Transverse colon (tissue), 4 donors: Measurements from ENCODE around the gene HPSE2. TPM values are rescaled to one million over a fixed set of nuclear protein-coding genes. Genes with fewer than 3 reads are reported as not detected.

ENCODE experiments used
- DNase-seq: peaks from one replicate; pipeline ENCODE4 v3.0.0-alpha.2; 2019
- H3K27ac ChIP-seq, 4 donors: fragments of 200-600 bp; sonication (generic); 2 replicates each; pipeline ENCODE4 v1.5.1; 2016 to 2018; ENCODE audit warnings: inconsistent platforms in 4 of 4
- H3K27me3 ChIP-seq: fragments of 200-600 bp; sonication (generic); 2 replicates; pipeline ENCODE4 v1.5.1; 2017; ENCODE audit warnings: inconsistent platforms
- H3K36me3 ChIP-seq, 4 donors: fragments of 200-600 bp; sonication (generic); 2 replicates each; pipeline ENCODE4 v1.5.1; 2017 to 2019; ENCODE audit warnings: inconsistent platforms in 4 of 4
- H3K4me1 ChIP-seq, 4 donors: fragments of 200-600 bp; sonication (generic); 2 replicates each; pipeline ENCODE4 v1.5.1; 2017 to 2020; ENCODE audit warnings: inconsistent platforms in 4 of 4
- H3K4me3 ChIP-seq, 4 donors: fragments of 200-600 bp; sonication (generic); 1 replicate in 1 of 4; 2 replicates in 3 of 4; pipeline versions ENCODE4 v1.5.1 to v1.6.1; 2017 to 2019; ENCODE audit warnings: inconsistent platforms in 4 of 4
- H3K9me3 ChIP-seq, 2 donors: fragments of 200-600 bp; sonication (generic); 2 replicates each; pipeline ENCODE4 v1.5.1; 2017 to 2019; ENCODE audit warnings: inconsistent platforms in 2 of 2
- EP300 ChIP-seq: sonication (generic); formaldehyde crosslinking; IDR thresholded peaks from one replicate; pipeline ENCODE4 v1.6.1; 2017; ENCODE audit warnings: antibody characterized with exemption, low read depth
- POLR2A ChIP-seq: fragments of 450-650 bp; IDR thresholded peaks from one replicate; pipeline ENCODE4 v1.6.1; 2016; ENCODE audit warnings: antibody characterized with exemption, mild to moderate bottlenecking, moderate library complexity
- POLR2AphosphoS5 ChIP-seq, 3 donors: sonication (generic); formaldehyde crosslinking; IDR thresholded peaks; one replicate each; pipeline ENCODE4 v1.6.1; 2016; ENCODE audit warnings: antibody characterized with exemption in 3 of 3
- WGBS, 2 donors: methylation state at CpG; one replicate each; pipeline ENCODE4 v1.1.5; 2018; ENCODE audit warnings: low coverage in 1 of 2; 5-methylcytosine and 5-hydroxymethylcytosine counted together
- in situ Hi-C, 4 donors: fragments of 200-750 bp; cut with MboI; loops; one replicate each; pipeline versions ENCODE4 v1.15.0 to v1.15.1; 2017; ENCODE audit warnings: low sequenced_read_pairs in 3 of 4, low pct_ligation_motif_present in 1 of 4, low pct_unique_long_range_greater_than_20kb in 1 of 4
- intact Hi-C: fragments of 100-400 bp; cut with DNase I; formaldehyde crosslinking; loops from one replicate; pipeline ENCODE4 v1.15.1; 2023; ENCODE audit warnings: low total_unique reads
- total RNA-seq, 4 donors: library from RNA; depleted of rRNA; stranded (reverse); fragments of >200 nt; gene quantifications; one replicate each; pipeline ENCODE4 v1.1.0, GENCODE V29; 2016
- TF ChIP-seq, protein P1 (sequence below), 5 experiments: fragments of 200-600 bp in 3 of 5; fragments of 450-650 bp in 2 of 5; sonication (generic) in 3 of 5; IDR thresholded peaks; 1 replicate in 2 of 5; 2 replicates in 3 of 5; pipeline ENCODE4 v1.5.1; 2016 to 2017; ENCODE audit warnings: antibody characterized with exemption in 5 of 5, inconsistent platforms in 3 of 5, mild to moderate bottlenecking in 2 of 5, moderate library complexity in 1 of 5

The HPSE2 gene
- total RNA-seq, 4 donors from 2014 or later, result 2.2 to 3.0 TPM; not detected in 2

DNA sequence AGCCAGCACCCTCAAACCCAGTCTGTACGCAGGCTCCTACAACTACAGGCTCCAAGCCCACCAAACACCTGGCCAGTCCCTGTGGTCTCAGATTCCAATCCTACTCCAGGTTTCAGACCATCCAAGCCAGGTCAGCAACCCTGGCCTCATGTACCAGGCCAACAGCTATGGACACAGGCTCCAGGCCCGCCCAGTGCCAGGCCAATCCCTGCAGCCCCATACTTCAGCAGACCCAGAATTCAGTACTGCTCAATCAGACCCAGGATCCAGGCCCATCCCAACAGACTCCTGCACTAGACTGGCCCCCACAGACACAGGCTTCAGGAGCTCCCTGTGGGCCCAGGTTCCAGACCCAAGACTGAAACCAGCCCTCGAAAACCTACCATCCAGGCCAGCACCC is 32.3 kb downstream of the HPSE2 start:
- Histone ChIP-seq H3K4me1 (no peaks in the 10 kb centered on the region), H3K27me3 (no peaks in the 10 kb centered on the region), H3K4me3 (no peak overlapping the region), H3K27ac (no peak overlapping the region), H3K9me3 (no peaks in the 10 kb centered on the region), H3K36me3 (no peaks in the 10 kb centered on the region)
- DNase-seq, result no peak
- 84% methylated on average over 3 of the region's 3 CpGs; no CpG with 5 or more reads in 1 of the 2 donors for WGBS, 2 donors
- intact Hi-C loops (no loop called here), in situ Hi-C loops (no loop called here)
- TF ChIP-seq POLR2AphosphoS5 (IDR thresholded peaks at IDR 0.05) (no peak), EP300 (no peak), POLR2A (no peak)
- TF ChIP-seq, protein P1, sequence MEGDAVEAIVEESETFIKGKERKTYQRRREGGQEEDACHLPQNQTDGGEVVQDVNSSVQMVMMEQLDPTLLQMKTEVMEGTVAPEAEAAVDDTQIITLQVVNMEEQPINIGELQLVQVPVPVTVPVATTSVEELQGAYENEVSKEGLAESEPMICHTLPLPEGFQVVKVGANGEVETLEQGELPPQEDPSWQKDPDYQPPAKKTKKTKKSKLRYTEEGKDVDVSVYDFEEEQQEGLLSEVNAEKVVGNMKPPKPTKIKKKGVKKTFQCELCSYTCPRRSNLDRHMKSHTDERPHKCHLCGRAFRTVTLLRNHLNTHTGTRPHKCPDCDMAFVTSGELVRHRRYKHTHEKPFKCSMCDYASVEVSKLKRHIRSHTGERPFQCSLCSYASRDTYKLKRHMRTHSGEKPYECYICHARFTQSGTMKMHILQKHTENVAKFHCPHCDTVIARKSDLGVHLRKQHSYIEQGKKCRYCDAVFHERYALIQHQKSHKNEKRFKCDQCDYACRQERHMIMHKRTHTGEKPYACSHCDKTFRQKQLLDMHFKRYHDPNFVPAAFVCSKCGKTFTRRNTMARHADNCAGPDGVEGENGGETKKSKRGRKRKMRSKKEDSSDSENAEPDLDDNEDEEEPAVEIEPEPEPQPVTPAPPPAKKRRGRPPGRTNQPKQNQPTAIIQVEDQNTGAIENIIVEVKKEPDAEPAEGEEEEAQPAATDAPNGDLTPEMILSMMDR (IDR thresholded peaks at IDR 0.05), result no peak

- Histone ChIP-seq H3K36me3 (no peaks in the 10 kb centered on the region), H3K9me3 (no peaks in the 10 kb centered on the region), H3K27me3 (peaks cover 3% of the 10 kb centered on the region), H3K4me3 (no peak overlapping the region), H3K27ac (no peak overlapping the region), H3K4me1 (no peaks in the 10 kb centered on the region)
- intact Hi-C loops (loop anchor here (10.0 kb wide), 1 partner anchor 708 kb away; no protein-coding TSS in a partner anchor), in situ Hi-C loops (no loop called here)
- TF ChIP-seq POLR2AphosphoS5 (IDR thresholded peaks at IDR 0.05), result no peak
- TF ChIP-seq, protein P1 (IDR thresholded peaks at IDR 0.05), result no peak
- TF ChIP-seq POLR2A, result no peak
- no peak for TF ChIP-seq EP300
- WGBS, 2 donors, result 87 to 88% methylated on average over 1 of the region's 1 CpG
- no peak for DNase-seq
Measured at GRCh38 chr10:99172950-99173349, 62.7 kb downstream of the HPSE2 start.

- H3K9me3 ChIP-seq, result no peaks in the 10 kb centered on the region
- no peaks in the 10 kb centered on the region for H3K4me1 ChIP-seq
- no peak overlapping the region for H3K4me3 ChIP-seq
- TF ChIP-seq POLR2AphosphoS5 (IDR thresholded peaks at IDR 0.05) (no peak), EP300 (no peak), POLR2A (no peak)
- TF ChIP-seq, protein P1 (IDR thresholded peaks at IDR 0.05), result peak; percentile 34 to 65 (median 48)
- in situ Hi-C loops (no loop called here), intact Hi-C loops (loop anchor here (10.0 kb wide), 1 partner anchor 707 kb away; no protein-coding TSS in a partner anchor)
- H3K36me3 ChIP-seq, result no peaks in the 10 kb centered on the region
- H3K27me3 ChIP-seq, result peaks cover 3% of the 10 kb centered on the region
- peak; percentile 34 for DNase-seq
- 0 to 39% methylated on average over 2 to 5 of the region's 5 CpGs for WGBS, 2 donors
- no peak overlapping the region for H3K27ac ChIP-seq
Measured at GRCh38 chr10:99172128-99172738, 63.4 kb downstream of the HPSE2 start.

GRCh38 chr10:99170116-99170675 is 65.5 kb downstream of the HPSE2 start:
- no peak for DNase-seq
- 46 to 80% methylated on average over 1 to 2 of the region's 2 CpGs for WGBS, 2 donors
- intact Hi-C loops, result loop anchor here (10.0 kb wide), 1 partner anchor 705 kb away; no protein-coding TSS in a partner anchor
- Histone ChIP-seq H3K27ac (no peak overlapping the region), H3K4me1 (no peaks in the 10 kb centered on the region), H3K27me3 (peaks cover 3% of the 10 kb centered on the region), H3K36me3 (no peaks in the 10 kb centered on the region), H3K4me3 (no peak overlapping the region), H3K9me3 (no peaks in the 10 kb centered on the region)
- in situ Hi-C loops, result no loop called here
- TF ChIP-seq, protein P1 (IDR thresholded peaks at IDR 0.05), result no peak
- TF ChIP-seq EP300 (no peak), POLR2A (no peak), POLR2AphosphoS5 (IDR thresholded peaks at IDR 0.05) (no peak)
